Loucy (cell line): ENCODE results near the gene STMP1.

Source experiments
- H2AFZ ChIP-seq: fragments of 200-600 bp; sonication (generic); 2 replicates; pipeline ENCODE4 v1.6.0; 2016; ENCODE audit warnings: antibody characterized with exemption, mild to moderate bottlenecking, low read length, moderate library complexity
- H3F3A ChIP-seq: fragments of 200-600 bp; 2 replicates; pipeline ENCODE4 v1.6.0; 2016; ENCODE audit warnings: antibody characterized with exemption, low read depth, mild to moderate bottlenecking
- H3K27me3 ChIP-seq: fragments of 200-600 bp; sonication (generic); 2 replicates; pipeline ENCODE4 v1.6.1; 2014; ENCODE audit warnings: low read length, mild to moderate bottlenecking; ENCODE audit not compliant: insufficient read depth, poor library complexity, severe bottlenecking
- H3K36me3 ChIP-seq: fragments of 200-600 bp; sonication (generic); 2 replicates; pipeline ENCODE4 v1.6.1; 2016; ENCODE audit warnings: low read length; ENCODE audit not compliant: insufficient read depth
- H3K4me1 ChIP-seq: fragments of 200-600 bp; sonication (generic); 2 replicates; pipeline ENCODE4 v1.5.1; 2014; ENCODE audit warnings: low read length, mild to moderate bottlenecking; ENCODE audit not compliant: insufficient read depth, poor library complexity, severe bottlenecking
- H3K4me2 ChIP-seq: fragments of 200-600 bp; sonication (generic); 2 replicates; pipeline ENCODE4 v1.6.0; 2014; ENCODE audit warnings: antibody characterized with exemption, low read length, low read depth, mild to moderate bottlenecking; ENCODE audit not compliant: poor library complexity, severe bottlenecking
- H3K4me3 ChIP-seq: fragments of 200-600 bp; sonication (generic); 2 replicates; pipeline ENCODE4 v1.5.1; 2014; ENCODE audit warnings: low read length, mild to moderate bottlenecking, mixed read lengths; ENCODE audit not compliant: poor library complexity, severe bottlenecking
- H3K79me2 ChIP-seq: fragments of 200-600 bp; sonication (generic); 2 replicates; pipeline ENCODE4 v1.6.1; 2014; ENCODE audit warnings: low read length; ENCODE audit not compliant: insufficient read depth
- H3K9ac ChIP-seq: fragments of 200-600 bp; sonication (generic); 2 replicates; pipeline ENCODE4 v1.6.0; 2014; ENCODE audit warnings: mild to moderate bottlenecking, low read depth, low read length, moderate library complexity; ENCODE audit not compliant: poor library complexity, severe bottlenecking
- H3K9me2 ChIP-seq: fragments of 200-600 bp; sonication (generic); replicated peaks from 2 replicates; pipeline ENCODE4 v1.6.1; 2016; ENCODE audit warnings: low read depth, low read length, mixed read lengths
- H3K9me3 ChIP-seq: fragments of 200-600 bp; sonication (generic); 2 replicates; pipeline ENCODE4 v1.6.1; 2014; ENCODE audit warnings: mild to moderate bottlenecking, antibody characterized with exemption, low read length, low read depth; ENCODE audit not compliant: insufficient read depth
- H4K20me1 ChIP-seq: fragments of 200-600 bp; sonication (generic); 2 replicates; pipeline ENCODE4 v1.6.0; 2014; ENCODE audit warnings: antibody characterized with exemption, low read length, mild to moderate bottlenecking; ENCODE audit not compliant: insufficient read depth, poor library complexity, severe bottlenecking
- CTCF ChIP-seq: fragments of 200-600 bp; sonication (generic); conservative IDR thresholded peaks from 2 replicates; pipeline ENCODE4 v1.5.1; 2014; ENCODE audit warnings: mild to moderate bottlenecking, antibody characterized with exemption, low read length
- EZH2phosphoT487 ChIP-seq: fragments of 200-600 bp; IDR thresholded peaks from 2 replicates; pipeline ENCODE4 v1.6.1; 2018; ENCODE audit warnings: antibody characterized with exemption, mild to moderate bottlenecking, moderate library complexity, borderline replicate concordance

STMP1 gene

DNA sequence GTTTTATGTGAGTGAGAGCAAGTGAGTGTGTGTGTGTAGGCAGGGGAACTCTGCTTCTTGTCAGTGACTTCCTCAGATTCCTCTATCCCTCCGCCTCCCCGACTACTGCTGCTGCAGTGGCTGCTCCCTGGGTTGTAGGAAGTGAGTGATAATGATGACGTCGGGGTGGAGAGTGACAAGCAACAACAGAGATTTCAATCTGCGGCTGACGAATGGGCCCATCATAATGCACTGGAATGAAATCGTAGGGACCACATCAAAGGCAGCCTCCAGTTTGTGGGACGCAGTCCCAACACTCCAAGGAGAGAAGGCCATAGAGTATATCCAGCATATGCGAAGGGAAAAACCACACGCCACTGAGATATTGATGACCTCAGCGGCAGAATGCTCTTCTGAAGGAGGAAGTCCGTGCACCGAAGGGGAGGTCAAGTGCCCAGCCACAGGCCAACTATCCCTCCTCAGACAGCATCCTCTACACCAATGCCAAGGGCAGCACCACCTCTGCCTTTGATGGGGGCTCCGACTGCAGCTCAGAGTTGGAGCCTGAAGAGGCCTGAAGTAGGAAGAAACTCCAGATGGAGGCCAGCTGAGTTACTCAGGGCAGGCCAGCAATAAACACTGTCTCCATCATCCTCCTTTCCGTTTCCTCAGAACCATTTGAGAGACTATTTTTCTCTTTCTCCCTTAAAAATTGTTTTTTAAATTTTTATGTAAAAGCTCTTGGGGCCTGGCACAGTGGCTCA, 11.3 kb upstream of the STMP1 start:
- Histone ChIP-seq H3K36me3 (peaks cover 33% of the 10 kb centered on the region; the same call in 1 of the 2 replicates), H3K9ac (no peak overlapping the region), H3K9me3 (no peaks in the 10 kb centered on the region), H3K4me2 (no peak overlapping the region), H3K79me2 (no peaks in the 10 kb centered on the region), H3K4me1 (no peaks in the 10 kb centered on the region), H3K4me3 (no peak overlapping the region), H2AFZ (no peak overlapping the region), H4K20me1 (no peaks in the 10 kb centered on the region), H3K9me2 (no peaks in the 10 kb centered on the region), H3F3A (no peaks in the 10 kb centered on the region), H3K27me3 (no peaks in the 10 kb centered on the region)
- TF ChIP-seq EZH2phosphoT487, result no peak
- no peak for TF ChIP-seq CTCF

DNA sequence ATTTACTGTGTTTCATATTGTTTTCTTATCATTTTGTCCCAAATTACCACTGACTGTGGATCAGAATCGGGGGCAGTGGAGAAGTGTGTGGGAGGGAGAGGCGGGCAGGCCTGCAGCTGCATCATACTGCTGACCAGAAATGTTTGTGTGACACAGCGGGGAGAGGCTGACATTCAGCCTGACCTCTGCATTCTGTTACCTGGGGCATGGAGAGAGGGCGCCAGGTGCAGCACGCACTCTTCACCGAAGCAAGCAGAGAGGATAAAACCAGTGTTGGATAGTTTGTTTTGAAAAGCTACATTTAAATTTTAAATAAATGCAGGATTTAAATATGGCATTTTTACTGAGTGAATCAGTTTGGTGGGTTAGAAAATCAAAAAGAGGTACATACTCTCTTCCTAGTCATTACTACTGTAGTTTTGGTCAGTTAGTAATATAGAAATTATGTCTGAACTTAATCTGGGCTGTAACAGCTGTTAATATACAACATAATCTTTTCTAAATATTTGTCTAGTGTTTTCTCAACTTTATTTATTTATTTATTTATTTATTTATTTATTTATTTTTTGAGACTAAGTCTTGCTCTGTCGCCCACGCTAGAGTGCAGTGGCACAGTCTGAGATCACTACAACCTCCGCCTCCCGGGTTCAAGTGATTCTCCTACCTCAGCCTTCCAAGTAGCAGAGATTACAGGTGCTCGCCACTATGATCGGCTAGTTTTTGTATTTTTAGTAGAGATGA, 8.8 kb upstream of the STMP1 start:
- H3K9me3 ChIP-seq, result no peaks in the 10 kb centered on the region
- H3K9ac ChIP-seq, result no peak overlapping the region
- no peaks in the 10 kb centered on the region for H3K9me2 ChIP-seq
- H3K79me2 ChIP-seq, result no peaks in the 10 kb centered on the region
- H4K20me1 ChIP-seq, result no peaks in the 10 kb centered on the region
- no peaks in the 10 kb centered on the region for H3K4me1 ChIP-seq
- TF ChIP-seq CTCF (no peak), EZH2phosphoT487 (no peak)
- H3K4me3 ChIP-seq, result no peak overlapping the region
- no peaks in the 10 kb centered on the region for H3F3A ChIP-seq
- no peaks in the 10 kb centered on the region for H3K27me3 ChIP-seq
- peaks cover 13% of the 10 kb centered on the region; the same call in 1 of the 2 replicates for H3K36me3 ChIP-seq
- H3K4me2 ChIP-seq, result no peak overlapping the region
- no peak overlapping the region for H2AFZ ChIP-seq

- no peak overlapping the region for H2AFZ ChIP-seq
- no peaks in the 10 kb centered on the region for H3K36me3 ChIP-seq
- no peaks in the 10 kb centered on the region for H3K27me3 ChIP-seq
- no peak overlapping the region for H3K4me3 ChIP-seq
- H3K79me2 ChIP-seq, result peaks cover 12% of the 10 kb centered on the region
- H3K9ac ChIP-seq, result no peak overlapping the region
- H4K20me1 ChIP-seq, result peaks cover 7% of the 10 kb centered on the region
- no peaks in the 10 kb centered on the region for H3K9me3 ChIP-seq
- TF ChIP-seq EZH2phosphoT487 (no peak), CTCF (no peak)
- H3F3A ChIP-seq, result no peaks in the 10 kb centered on the region
- no peak overlapping the region for H3K4me2 ChIP-seq
- H3K9me2 ChIP-seq, result no peaks in the 10 kb centered on the region
- peaks cover 15% of the 10 kb centered on the region for H3K4me1 ChIP-seq
Observed at GRCh38 chr7:135658564-135658963, 3.8 kb upstream of the STMP1 start.
